AG04449 (cell line): Measurements from ENCODE around the gene FLAD1.
"Not testable (repeated sequence)": the region's sequence is repeated elsewhere in the genome, so short reads cannot be mapped to it uniquely, and the experiment has no call there.

Source experiments
- CTCF ChIA-PET: fragments of 350-600 bp; formaldehyde crosslinking; extraction: SDS; loops from one replicate; lab custom pipeline; 2021; ENCODE audit warnings: antibody characterized with exemption; lab: Yijun Ruan, JAX
- POLR2A ChIA-PET: fragments of 400-600, 350-600 bp; formaldehyde crosslinking; extraction: SDS; loops from one replicate; lab custom pipeline; 2020; ENCODE audit warnings: antibody characterized with exemption, inconsistent platforms; lab: Yijun Ruan, JAX
- DNase-seq: peaks from one replicate; pipeline ENCODE4 v3.0.0-alpha.2; 2010; ENCODE audit warnings: low read depth, low spot score
- H3K4me3 ChIP-seq: 2 replicates; pipeline ENCODE4 v1.5.1; 2011; ENCODE audit warnings: low read depth, mild to moderate bottlenecking, control low read depth, low read length
- TF ChIP-seq, protein P1 (sequence below): IDR thresholded peaks from one replicate; pipeline ENCODE4 v1.5.1; 2011; ENCODE audit warnings: mild to moderate bottlenecking, moderate library complexity, low read length, control low read depth, inconsistent platforms; ENCODE audit not compliant: insufficient read depth; ENCODE audit errors: missing control alignments

FLAD1 gene

DNA sequence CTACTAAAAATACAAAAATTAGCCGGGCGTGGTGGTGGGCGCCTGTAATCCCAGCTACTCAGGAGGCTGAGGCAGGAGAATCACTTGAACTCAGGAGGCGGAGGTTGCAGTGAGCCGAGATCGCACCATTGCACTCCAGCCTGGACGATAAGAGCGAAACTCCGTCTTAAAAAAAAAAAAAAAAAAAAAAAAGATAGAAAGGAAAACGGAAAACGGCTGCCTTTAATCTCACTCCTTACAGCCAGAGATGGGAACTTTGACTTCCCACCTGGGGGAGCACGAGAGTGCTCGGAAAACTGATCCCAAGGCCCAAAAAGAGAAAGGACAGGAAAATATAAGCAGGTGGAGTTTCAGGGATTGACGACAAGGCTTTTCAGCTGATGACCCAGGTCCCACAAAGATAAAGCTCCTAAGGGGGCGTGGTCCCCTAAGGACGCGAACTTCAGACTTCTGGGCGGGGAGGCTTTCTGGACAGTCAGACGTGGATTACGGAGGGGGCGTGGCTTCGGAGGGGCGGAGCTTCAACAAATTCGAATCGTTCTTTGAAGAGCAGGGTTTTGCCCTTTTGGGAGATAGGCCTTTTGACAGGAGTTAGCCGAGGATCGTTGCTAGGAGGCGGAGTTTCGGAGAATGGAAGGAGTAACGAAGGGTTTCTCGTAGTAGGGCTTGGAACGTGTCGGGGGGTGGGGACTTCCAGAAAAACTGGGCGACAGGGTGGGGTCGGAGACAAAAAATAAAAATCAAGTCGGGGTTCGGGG lies 9.6 kb upstream of the FLAD1 start:
- peak; percentile 82 for DNase-seq
- peak overlapping the region; percentile 75 for H3K4me3 ChIP-seq
- TF ChIP-seq, protein P1, sequence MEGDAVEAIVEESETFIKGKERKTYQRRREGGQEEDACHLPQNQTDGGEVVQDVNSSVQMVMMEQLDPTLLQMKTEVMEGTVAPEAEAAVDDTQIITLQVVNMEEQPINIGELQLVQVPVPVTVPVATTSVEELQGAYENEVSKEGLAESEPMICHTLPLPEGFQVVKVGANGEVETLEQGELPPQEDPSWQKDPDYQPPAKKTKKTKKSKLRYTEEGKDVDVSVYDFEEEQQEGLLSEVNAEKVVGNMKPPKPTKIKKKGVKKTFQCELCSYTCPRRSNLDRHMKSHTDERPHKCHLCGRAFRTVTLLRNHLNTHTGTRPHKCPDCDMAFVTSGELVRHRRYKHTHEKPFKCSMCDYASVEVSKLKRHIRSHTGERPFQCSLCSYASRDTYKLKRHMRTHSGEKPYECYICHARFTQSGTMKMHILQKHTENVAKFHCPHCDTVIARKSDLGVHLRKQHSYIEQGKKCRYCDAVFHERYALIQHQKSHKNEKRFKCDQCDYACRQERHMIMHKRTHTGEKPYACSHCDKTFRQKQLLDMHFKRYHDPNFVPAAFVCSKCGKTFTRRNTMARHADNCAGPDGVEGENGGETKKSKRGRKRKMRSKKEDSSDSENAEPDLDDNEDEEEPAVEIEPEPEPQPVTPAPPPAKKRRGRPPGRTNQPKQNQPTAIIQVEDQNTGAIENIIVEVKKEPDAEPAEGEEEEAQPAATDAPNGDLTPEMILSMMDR, result no peak
- ChIA-PET POLR2A (interaction anchor here (0.5 to 4.7 kb wide), 11 partner anchors 9 to 111 kb away, joined by 3 to 74 read pairs (median 4); partner anchors contain the start of genes FLAD1, LENEP, PBXIP1 and PYGO2), CTCF (interaction anchor here (1.5 to 13.1 kb wide), 5 partner anchors 12 to 199 kb away, joined by 4 to 176 read pairs (median 20); partner anchors contain the start of genes KRTCAP2, LENEP, PBXIP1 and PYGO2)

DNA sequence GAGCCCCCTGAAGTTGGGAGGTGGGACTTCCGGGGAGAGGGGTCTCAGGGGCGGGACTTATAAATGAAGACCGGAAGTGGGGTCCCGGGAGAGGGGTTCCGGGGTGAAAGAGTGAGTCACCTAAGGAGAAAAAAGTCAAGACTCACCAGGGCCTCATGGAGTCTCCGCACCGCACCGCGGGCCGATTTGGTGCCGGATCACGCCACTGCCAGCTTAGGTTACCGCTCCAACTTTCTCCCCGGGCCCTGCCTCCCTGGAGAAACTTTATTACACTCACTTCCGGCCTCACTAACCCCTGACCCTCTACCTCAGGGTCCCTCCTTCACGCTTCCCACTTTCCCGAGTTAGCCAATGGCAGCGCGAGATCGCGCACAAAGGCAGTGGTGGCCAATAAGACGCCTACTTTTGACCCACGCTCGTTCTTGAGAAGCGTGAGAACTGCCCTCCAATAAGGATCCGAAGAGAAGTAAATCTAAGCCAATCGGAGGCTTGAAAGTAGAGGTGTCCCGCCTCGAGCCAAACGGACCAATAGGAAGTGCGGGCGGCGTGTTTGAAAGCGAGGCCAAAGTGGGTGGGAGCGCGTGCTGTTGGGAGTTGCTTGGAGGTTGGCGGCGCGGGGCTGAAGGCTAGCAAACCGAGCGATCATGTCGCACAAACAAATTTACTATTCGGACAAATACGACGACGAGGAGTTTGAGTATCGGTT lies 8.9 kb upstream of the FLAD1 start, which contains the start of gene CKS1B:
Gene CKS1B (plus strand): TSS at position 580 of the 706 bp plus-strand sequence. CDS start 65 bp downstream, at position 645.
- peak; percentile 100 for DNase-seq
- ChIA-PET CTCF (interaction anchor here (1.0 to 13.1 kb wide), 4 partner anchors 13 to 111 kb away, joined by 3 to 176 read pairs (median 26); partner anchors contain the start of genes LENEP, PBXIP1 and PYGO2), POLR2A (interaction anchor here (0.5 to 4.7 kb wide), 8 partner anchors 9 to 29 kb away, joined by 3 to 74 read pairs (median 5); partner anchors contain the start of genes FLAD1, LENEP, PBXIP1 and PYGO2)
- peak within 1 kb of the TSS; percentile 75 for H3K4me3 ChIP-seq
- TF ChIP-seq, protein P1, result no peak

DNA sequence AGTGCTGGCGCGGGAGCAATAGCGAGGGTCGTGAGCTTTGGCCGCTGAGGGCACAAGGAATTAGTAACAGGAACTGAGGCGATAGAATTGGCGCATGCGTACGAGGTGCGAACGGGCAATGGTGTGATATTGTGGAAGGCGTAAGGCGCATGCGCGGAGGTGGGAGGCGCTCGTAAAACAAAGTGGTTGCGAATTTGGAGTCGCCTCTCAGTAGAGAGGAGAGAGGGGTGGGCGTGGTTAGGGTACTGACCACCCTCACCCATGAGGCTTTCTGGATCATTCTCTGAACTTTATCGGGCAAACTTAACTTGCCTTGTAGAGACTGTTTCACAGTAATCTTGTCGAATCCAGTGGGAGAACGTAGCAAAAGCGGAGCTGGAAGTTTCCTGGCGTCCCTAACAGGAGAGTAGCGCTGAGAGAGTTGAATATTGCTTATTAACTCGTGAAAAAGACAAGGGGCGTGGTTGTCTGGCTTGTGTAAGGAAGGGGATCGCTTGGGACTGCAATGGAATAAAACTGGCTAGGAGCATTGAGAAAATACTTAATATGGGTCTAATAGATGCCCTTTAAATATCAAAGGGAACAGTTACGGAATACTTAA lies 8.2 kb upstream of the FLAD1 start:
- ChIA-PET CTCF (interaction anchor here (1.0 to 13.1 kb wide), 4 partner anchors 14 to 110 kb away, joined by 3 to 176 read pairs (median 26); partner anchors contain the start of genes LENEP, PBXIP1 and PYGO2), POLR2A (interaction anchor here (0.6 to 3.7 kb wide), 4 partner anchors 9 to 28 kb away, joined by 3 to 17 read pairs (median 10); partner anchors contain the start of genes FLAD1, PBXIP1 and PYGO2)
- peak overlapping the region; percentile 68 for H3K4me3 ChIP-seq
- TF ChIP-seq, protein P1, result no peak
- peak; percentile 42 for DNase-seq

DNA sequence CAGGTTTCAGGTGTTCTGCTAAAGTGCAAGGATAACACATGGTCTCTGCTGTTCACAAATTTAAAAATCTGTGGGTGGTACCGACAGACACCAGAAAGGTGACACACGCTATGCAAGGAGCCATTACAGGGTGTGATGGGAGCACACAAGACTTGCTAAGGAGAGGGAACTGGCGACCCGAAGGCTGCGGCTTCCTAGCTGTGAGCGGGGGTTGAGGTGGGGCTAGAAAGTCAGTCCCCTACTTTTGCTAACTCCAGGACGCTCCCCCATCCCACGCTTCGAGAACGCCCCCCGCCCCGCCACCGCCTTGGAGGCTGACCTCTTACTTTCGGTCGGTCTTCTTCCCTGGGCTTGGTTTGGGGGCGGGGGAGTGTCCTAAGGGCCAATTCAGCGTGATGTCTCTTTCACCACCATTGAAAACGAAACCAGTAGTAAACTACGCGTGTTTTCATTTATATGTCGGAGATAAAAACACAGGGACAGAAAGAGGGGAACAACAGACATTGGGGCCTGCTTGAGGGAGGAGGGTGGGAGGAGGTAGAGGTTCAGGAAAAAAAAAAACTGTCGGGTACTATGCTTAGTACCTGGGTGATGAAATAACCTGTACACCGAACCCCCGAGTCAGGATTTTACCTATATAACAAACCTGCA lies 7.6 kb upstream of the FLAD1 start:
- peak overlapping the region; percentile 68 for H3K4me3 ChIP-seq
- ChIA-PET POLR2A (interaction anchor here (0.6 to 3.7 kb wide), 4 partner anchors 8 to 28 kb away, joined by 3 to 17 read pairs (median 10); partner anchors contain the start of genes FLAD1, PBXIP1 and PYGO2), CTCF (interaction anchor here (1.0 to 13.1 kb wide), 4 partner anchors 20 to 28 kb away, joined by 3 to 176 read pairs (median 3); partner anchors contain the start of genes LENEP, PBXIP1 and ZBTB7B)
- DNase-seq, result no peak
- TF ChIP-seq, protein P1, result no peak

DNA sequence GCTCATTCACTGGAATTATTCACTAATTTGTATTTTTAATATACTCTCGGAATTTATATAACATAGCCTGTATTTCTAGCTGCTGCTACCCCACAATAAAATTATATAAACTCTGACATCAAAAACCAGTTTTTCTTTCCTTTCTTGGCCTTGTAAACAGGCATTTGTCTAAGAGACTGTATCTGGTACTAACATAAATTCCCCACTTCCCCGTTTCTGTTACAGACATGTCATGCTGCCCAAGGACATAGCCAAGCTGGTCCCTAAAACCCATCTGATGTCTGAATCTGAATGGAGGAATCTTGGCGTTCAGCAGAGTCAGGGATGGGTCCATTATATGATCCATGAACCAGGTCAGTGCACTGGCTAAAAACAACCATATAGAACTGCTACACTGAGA lies 5.4 kb upstream of the FLAD1 start:
- H3K4me3 ChIP-seq, POLR2A ChIA-PET, DNase-seq: not testable (repeated sequence)
- CTCF ChIA-PET, result interaction anchor here (0.7 to 13.1 kb wide), 5 partner anchors 16 to 107 kb away, joined by 3 to 176 read pairs (median 3); partner anchors contain the start of genes LENEP and PYGO2
